ENCODE results near the gene ANKRD33B.

The ANKRD33B gene

DNA sequence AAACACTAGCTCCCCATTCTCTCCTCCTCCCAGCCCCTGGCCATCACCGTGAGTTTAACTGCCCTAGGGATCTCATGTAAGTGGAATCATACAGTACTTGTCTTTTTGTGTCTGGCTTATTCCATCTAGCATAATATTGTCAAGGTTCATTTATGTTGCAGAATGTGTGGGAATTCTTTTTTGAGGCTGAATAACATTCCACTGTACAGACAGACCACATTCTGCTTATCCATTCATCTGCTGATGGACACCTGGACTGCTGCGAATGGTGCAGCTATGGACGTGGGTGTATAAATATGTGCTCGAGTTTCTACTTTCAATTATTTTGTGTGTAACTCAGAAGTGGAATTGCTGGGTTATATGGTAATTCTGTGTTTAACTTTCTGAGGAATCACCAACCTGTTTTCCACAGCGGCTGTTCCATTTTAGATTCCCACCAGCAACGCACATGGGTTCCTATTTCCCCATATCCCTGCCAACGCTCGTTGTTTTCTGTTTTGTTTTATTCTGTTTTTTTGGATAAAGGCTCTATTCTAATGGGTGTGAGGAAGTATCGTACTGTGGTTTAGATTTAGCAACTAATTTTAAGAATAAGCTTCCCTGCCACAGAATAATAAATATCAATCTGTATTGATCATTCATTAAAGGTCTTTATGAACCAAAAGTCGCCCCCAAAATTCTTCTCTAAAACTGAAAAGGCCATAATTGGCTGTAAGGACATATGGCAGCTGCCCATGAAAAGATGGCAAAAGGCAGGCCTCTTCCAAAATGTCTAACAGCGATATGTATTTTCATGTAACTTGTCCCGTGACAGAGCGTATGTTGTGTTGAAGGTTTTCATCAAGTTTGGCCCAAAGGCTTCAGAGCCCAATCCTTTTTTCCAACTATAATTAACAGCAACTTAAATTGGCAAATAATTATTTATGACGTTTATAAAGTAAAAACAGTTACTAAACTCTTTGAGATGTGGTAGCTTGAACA lies 126.9 kb downstream of the ANKRD33B start:
- DNase-seq, result no peak

DNA sequence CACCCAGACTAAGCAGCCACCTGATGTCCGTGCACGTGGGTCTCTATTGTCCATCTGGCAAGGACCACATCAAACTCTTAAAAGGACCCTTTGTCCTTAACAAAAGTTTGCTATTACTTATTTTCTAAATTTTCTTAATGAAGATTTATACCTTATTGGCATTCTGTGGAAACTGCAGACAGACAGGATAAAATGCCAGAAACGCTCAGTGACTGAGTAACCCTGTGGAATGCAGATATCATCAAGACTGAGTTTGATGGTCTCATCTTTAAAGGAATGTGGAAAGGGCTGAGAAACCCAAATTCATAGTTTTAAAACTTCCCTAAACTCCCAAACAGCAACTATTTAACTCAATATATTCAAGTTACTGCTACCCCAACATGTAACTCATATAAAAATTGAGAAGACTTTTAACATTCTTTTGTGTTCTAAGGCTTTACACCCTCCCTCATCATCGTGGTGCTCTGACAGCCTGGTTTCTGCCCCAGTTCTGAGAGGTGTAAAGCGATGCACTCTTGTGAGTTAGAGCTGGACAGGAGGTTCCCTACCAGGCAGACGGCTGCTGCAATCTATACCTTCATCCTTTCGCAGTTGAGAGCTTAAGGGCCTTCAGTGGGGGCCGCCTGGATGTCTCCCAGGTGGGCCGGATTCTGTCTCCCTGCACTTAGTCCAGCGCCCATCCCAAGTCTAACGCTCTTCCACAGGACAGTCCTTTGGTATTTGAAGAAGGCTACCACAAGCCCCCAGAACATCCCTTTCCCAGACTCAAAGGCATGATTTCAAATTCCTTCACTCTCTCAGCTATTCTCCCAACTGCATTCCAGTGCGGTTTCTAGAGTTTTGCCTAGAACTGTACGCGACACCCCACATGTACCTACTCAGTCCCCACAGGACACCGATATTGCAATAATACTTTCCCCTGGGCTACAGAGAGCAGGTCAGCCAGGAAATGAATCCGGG lies 128.2 kb downstream of the ANKRD33B start:
- no peak for DNase-seq

DNA sequence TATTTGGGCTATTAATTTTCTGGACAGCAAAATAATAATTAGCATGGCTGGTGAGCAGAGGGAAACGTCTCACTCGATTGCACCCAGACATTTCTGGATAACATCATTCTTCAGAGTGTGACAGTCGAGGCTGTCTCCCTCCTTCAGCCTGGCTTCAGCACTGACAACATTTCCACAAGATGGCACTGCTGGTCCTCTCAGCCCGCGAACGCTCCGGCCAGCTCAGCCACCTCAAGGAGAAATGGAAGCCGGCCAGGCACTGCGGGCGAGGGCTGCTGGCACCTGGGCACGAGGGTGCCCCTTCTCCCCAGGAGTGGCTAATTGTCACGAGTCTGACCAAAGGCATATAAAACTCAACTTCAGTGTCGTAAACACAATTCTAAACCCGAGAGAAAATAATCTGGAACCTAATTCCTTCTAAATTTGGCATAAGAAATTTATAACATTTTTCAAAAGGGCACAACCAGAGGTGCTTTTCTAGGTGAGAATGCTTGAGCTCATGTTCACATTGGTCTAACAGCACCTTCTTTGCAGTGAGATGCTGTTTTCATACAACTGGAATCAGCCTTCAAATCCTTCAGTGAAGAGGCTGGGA lies 131.3 kb downstream of the ANKRD33B start:
- DNase-seq, result peak in 54 of 56 donors; percentile 7 to 82 (median 46)

DNA sequence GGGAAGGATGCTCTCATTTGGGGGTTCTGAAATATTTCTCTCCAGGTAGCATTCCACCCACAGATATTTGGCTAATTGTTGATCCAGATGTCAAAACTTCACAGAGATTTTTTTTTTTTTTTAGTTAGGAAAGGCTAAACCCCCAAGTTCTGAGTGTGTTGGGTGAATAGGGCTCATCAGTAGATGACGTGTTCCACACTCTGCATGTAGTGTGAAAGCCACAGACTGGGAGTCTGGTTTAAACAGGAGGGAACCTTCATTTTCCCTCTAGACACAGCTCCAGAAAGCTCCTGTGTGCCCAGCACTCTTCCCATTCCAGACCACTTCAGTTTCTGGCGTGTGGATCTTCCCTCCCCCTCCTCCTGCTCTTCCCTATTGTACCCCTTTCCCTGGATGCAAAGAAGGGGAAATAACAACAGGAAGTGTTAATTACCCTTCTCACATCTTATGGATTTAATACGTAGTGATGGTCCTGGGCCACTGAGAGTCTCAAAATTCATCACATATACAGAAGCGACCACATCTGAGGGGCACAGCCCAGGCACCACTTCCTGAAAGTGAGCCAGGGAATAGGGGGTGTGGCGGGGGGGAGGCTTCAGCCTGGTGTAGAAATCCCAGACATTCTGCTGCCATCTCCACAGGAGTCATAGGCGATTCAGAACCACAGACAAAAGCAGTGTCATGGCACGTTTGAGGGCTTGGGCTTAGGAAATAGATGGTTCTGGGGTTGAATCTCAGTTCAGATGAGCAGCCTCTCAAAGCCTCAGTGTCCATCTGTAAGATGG lies 132.1 kb downstream of the ANKRD33B start:
- no peak for DNase-seq

DNA sequence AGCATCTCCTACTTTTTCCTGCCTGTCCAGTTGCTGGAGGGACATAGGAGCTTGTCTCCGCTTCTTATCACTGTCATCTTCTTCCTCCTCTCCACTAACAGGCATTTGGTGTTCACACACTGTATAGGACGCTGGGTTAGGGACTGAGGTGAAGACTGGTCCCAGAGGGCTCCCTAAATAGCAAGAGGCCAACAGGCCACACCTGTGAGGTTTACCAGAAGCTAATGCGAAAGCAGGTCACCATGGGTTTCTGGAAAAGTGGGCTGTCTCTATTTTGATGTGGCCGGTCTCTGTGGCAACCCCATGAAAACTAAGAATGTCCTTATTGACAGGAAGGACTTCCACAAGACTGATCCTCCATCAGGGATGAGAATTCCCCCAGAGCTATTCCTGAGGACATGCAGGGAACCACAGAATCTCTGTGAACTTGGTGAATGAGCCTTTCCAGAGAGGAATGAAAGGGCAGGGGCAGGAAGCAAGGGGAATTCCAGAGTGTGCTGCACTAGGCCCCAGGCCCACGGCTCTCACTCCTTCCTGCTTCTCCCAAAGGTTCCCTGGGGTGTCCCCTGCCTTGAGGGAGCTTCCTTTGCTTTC lies 135.5 kb downstream of the ANKRD33B start:
- no peak for DNase-seq

DNA sequence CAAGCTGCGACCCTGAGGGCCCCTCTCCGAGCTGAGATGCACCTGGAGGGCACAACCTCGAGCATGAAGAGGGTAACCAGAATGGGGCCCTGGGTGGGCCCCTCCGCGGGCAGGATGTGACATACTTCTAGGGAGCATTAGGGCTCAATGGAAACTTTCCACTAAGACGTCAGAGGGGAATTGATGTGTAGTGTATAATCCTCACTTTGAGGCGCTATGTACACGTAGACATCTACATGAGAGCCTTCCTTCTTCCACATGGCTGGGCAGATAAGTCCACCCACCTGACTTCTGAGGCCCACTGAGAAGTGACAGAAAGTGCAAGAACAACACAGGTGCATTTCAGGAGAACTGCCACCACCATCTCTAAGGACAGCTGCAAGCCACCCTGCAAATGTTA lies 136.1 kb downstream of the ANKRD33B start:
- DNase-seq, result no peak

DNA sequence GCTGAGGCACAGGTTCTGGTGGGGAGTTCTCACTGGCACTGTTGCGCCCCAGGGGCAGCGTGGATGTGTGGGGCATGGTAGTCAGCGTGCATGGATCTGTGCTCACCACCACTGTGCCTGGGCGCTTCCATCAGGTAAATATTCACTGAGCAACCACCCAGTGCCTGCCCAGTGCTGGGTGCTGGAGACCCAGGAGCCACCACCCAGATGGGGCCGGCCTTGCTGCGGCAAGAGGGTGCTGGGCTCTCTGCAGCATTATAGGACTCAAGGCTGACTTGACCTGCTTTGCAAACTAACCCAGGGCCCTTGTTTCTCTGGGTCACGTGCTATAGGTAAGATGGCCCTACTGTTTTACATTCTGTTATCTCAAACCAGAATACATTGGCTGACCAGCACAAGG lies 136.6 kb downstream of the ANKRD33B start:
- no peak for DNase-seq

DNA sequence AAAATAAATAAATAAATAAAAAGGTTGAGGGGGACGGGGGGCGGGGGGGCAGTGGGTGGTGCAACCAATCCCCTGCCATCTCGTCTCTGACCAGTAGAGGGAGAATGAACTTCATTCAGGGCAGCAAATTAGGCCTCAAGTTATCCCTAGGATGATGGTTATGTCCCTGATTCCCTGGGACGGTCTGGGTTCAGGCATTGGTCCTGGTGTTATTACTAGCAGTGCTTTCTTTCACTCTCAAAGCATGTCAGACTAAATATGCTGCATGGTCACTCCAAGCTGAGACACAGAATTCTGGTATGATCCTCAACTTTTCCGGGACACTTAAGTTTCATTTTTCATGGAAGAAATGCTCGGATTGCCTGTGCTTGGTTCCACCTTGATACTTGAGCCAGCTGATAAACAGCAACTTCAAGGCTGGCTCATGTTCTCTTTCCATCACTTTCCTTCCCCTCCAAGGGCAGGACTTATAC lies 137.7 kb downstream of the ANKRD33B start:
- DNase-seq, result peak in 18 of 56 donors; percentile 6 to 72 (median 16)

DNA sequence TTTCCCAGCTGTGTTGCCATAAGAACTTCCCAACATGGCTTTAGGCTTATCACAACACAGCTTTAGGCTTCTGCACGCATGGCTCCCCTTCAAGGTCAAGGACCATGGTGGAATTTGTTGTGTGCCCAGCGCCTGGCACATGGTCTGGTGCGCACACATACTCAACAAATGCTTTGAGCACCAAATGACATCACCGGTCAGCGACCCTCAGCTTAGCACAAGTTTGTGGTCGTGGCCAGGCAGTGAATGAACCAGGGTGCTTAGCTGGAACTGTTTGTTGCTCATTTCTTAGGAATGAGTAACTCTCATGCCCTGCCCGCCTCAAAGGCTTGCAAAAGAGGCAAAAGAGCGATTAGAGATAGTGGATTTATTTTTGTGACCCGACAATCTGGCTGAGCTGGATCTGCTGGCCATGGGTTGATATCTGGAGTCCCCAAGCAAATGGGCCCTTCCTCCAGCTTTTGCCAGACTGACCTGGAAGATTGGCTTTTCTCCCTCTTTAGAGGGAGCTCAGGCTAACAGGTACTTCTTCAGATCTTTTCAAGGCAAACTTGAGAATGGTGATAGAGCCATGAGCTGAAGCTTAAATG lies 138.3 kb downstream of the ANKRD33B start:
- DNase-seq, result no peak

DNA sequence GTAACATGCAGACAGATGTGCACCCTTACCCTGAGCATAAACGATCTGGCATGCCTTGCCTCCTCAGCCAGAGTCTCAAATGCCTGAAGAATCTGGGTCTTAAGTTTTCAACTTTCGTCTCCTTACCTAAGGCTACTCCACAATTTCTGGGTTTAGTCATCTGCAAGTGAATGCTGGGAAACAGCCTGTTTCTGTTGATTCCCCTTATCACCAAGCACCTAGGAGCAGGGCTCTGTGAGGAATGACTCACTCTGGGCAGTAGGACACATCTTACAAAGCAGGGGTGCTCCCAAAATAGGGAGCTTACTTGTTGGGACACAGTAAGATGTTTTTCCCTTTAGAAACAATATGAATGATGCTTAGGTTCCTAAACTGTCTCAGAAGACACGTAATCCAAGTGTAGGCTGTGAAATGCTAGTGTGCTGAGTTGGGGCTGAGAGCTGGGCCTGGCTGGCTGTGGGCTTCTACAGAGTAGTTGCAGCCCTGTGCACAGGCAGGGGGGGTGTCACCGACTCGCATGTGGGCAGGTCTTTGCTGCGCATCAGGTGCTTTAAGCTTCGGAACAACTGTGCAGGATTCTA lies 139.1 kb downstream of the ANKRD33B start:
- DNase-seq, result peak in 2 of 56 donors; percentile 7 to 28

DNA sequence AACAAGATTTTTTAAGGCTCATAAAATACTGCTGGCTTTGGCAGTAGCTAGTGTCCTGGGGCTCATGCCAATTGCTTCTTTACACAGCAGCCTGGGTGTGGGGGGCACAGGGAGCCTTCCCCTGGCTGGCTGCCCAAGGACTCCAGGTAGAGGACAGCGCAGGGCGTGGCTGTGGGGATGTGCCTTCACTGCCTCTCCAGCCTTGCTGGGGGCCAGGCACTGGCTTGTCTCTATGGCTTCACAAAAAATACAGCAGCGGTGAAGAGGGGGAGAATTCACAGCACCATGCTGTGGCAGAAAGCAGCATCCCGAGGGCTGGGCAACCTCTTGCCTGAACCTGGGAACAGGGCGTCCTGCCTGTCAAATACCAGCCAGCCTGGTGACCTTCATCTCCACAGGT lies 139.8 kb downstream of the ANKRD33B start:
- peak in 1 of 56 donors; percentile 25 for DNase-seq

DNA sequence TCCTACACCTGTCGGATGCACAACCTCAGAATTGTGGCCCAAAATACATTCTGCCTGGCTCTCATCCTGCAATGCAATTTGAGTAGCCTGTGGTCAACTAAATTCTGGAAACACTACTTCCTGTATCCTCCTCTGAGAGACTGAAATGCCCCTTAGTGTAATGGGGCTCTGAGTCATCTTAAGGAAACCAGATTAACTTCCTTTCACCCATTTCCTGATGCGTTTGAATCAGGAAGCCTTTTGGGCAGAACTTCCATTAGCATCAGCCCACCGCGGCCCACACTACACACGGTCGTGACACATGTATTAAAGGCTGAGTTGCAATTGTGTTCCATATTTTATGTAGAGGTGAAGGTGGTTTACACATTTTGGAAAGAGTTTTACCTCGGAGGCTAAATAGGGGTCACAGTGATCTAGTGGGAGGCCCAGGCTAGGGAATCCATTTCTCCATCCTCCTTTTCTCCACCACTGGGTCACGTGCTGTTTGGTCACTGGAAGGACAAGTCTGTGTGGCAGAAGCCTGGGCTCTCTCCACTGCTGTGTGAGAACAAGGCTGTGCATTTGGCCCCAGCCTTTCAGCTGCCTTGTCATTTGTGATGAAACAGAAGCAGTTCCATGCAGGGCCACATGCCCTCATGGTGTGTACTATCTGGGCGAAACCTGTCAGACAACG lies 141.2 kb downstream of the ANKRD33B start:
- DNase-seq, result no peak

DNA sequence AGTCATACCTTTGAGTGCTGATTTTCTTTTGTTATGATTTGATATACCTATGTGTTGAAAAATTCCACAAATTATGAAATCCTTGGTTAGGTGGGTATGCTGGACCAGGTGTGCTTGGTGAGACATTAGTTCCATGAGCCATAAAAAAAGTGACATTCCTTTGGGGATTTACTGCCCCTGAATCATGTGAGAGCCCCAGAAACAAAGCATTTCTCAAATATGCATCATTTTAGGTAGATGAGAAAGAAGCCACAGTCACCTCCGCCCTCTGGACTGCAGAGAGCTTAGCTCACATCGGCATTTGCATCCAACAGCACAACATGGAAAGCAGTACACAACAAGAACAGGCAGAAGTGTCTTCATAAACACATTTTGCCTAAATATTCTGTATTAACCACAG lies 141.9 kb downstream of the ANKRD33B start:
- no peak for DNase-seq

DNA sequence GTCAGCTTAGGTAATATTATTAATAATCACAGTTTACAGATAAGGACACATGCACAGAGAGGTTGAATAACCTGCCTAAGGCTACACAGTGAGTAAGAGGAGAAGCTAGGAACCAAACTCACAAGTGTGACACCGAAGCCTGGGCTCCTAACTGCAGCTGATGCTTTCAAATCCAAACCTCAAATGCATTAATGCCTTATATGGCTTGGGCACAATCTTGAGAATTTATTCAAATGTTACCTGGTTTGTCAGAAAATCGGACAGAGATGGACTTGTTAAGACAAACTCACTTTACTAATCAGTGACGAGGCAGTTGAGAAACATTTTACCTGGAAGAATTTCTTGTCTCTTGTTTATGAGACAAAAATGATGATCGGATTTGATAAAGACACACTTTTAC lies 142.5 kb downstream of the ANKRD33B start:
- no peak for DNase-seq
